Left lobe of liver (tissue), 1 donor: ENCODE data around the gene SPA17. TPM values are rescaled to one million over a fixed set of nuclear protein-coding genes. Genes with fewer than 3 reads are reported as not detected.

Source experiments
- total RNA-seq: library from RNA; stranded (reverse); gene quantifications from one replicate; pipeline ENCODE4 v1.2.1, GENCODE V29; 2021
- donor health status: DM: no; HTN: yes; CAD: no.

Gene SPA17
- total RNA-seq, 1 donor from 2014 or later = 0.86 TPM

Other genes with a start within 250 kb of the SPA17 start
- not detected for gene OR8B4, start 249.0 kb upstream of the SPA17 start, total RNA-seq
- gene OR8B8, start 228.2 kb upstream of the SPA17 start, total RNA-seq = not detected
- gene OR8B12, start 130.2 kb upstream of the SPA17 start, total RNA-seq = not detected
- gene OR8A1, start 103.9 kb upstream of the SPA17 start, total RNA-seq = not detected
- gene PANX3, start 62.5 kb upstream of the SPA17 start, total RNA-seq = not detected
- 23.3 TPM for gene TBRG1, start 51.0 kb upstream of the SPA17 start, total RNA-seq
- 34.4 TPM for gene SIAE, start 165 bp upstream of the SPA17 start, total RNA-seq
- 1.4 TPM for gene NRGN, start 66.0 kb downstream of the SPA17 start, total RNA-seq
- 1.3 TPM for gene VSIG2, start 78.4 kb downstream of the SPA17 start, total RNA-seq
- 10.5 TPM for gene ESAM, start 88.4 kb downstream of the SPA17 start, total RNA-seq
- gene MSANTD2, start 126.5 kb downstream of the SPA17 start, total RNA-seq = 4.9 TPM
- gene ROBO3, start 191.5 kb downstream of the SPA17 start, total RNA-seq = 1.5 TPM
- 6.3 TPM for gene ROBO4, start 224.0 kb downstream of the SPA17 start, total RNA-seq
- not detected for gene HEPN1, start 245.3 kb downstream of the SPA17 start, total RNA-seq